ENCODE measurements around the gene CAMK2N2. TPM values are rescaled to one million over a fixed set of nuclear protein-coding genes. Genes with fewer than 3 reads are reported as not detected.

The CAMK2N2 gene
- total RNA-seq, 4 donors from 2014 or later = not detected

DNA sequence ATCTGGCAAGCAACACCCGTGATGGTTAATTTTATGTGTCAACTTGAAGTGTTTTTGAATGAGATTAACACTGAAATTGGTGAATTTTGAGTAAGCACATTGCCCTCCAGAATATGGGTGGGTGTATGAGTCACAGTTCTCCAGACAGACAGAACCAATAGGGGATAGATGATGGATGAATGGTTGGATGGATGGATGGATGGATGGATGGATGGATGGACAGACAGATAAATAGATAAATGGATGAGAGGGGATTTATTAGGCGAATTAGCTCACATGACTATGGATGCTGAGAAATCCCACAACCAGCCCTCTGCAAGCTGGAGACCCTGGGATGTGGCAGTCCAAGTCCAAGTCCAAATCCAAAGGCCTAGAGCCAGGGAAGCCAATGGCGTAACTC, 37.4 kb downstream of the CAMK2N2 start:
- intact Hi-C loops (cut with DNase I) = no loop called here
- WGBS, 2 donors = 75 to 81% methylated on average over 3 of the region's 3 CpGs
- H3K27me3 ChIP-seq = peaks cover 0 to 69% (median 2%) of the 10 kb centered on the region in 4 donors
- H3K4me3 ChIP-seq = no peak overlapping the region
- H3K4me1 ChIP-seq = peaks cover 0 to 4% (median 2%) of the 10 kb centered on the region in 3 donors
- H3K36me3 ChIP-seq = no peaks in the 10 kb centered on the region
- no peak overlapping the region for H3K27ac ChIP-seq
- no peak for DNase-seq
- H3K9me3 ChIP-seq = no peaks in the 10 kb centered on the region
- no peak for TF ChIP-seq POLR2A (IDR thresholded peaks at IDR 0.05)
- TF ChIP-seq, protein P1, sequence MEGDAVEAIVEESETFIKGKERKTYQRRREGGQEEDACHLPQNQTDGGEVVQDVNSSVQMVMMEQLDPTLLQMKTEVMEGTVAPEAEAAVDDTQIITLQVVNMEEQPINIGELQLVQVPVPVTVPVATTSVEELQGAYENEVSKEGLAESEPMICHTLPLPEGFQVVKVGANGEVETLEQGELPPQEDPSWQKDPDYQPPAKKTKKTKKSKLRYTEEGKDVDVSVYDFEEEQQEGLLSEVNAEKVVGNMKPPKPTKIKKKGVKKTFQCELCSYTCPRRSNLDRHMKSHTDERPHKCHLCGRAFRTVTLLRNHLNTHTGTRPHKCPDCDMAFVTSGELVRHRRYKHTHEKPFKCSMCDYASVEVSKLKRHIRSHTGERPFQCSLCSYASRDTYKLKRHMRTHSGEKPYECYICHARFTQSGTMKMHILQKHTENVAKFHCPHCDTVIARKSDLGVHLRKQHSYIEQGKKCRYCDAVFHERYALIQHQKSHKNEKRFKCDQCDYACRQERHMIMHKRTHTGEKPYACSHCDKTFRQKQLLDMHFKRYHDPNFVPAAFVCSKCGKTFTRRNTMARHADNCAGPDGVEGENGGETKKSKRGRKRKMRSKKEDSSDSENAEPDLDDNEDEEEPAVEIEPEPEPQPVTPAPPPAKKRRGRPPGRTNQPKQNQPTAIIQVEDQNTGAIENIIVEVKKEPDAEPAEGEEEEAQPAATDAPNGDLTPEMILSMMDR (IDR thresholded peaks at IDR 0.05) = no peak

DNA sequence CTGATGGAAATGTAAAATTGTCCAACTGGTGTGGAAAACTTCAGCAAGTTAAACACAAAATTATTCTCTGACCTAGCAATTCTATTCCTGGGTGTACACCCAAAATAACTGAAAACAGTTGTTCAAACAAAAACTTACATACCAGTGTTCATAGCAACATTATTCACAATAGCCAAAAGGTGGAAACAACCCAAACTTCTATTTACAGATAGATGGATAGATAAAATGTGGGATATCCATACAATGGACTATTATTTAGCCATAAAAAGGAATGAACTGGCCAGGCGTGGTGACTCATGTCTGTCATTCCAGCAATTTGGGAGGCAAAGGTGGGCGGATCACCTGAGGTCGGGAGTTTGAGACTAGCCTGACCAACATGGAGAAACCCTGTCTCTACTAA, 38.8 kb downstream of the CAMK2N2 start:
- DNase-seq = no peak
- TF ChIP-seq, protein P1 (IDR thresholded peaks at IDR 0.05) = no peak
- no peak for TF ChIP-seq POLR2A (IDR thresholded peaks at IDR 0.05)
- H3K9me3 ChIP-seq = no peaks in the 10 kb centered on the region
- no peak overlapping the region for H3K27ac ChIP-seq
- no peaks in the 10 kb centered on the region for H3K4me1 ChIP-seq
- H3K36me3 ChIP-seq = no peaks in the 10 kb centered on the region
- intact Hi-C loops (cut with DNase I) = no loop called here
- 53 to 73% methylated on average over 3 of the region's 3 CpGs for WGBS, 2 donors
- no peak overlapping the region for H3K4me3 ChIP-seq
- peaks cover 0 to 61% (median 0%) of the 10 kb centered on the region in 4 donors for H3K27me3 ChIP-seq

DNA sequence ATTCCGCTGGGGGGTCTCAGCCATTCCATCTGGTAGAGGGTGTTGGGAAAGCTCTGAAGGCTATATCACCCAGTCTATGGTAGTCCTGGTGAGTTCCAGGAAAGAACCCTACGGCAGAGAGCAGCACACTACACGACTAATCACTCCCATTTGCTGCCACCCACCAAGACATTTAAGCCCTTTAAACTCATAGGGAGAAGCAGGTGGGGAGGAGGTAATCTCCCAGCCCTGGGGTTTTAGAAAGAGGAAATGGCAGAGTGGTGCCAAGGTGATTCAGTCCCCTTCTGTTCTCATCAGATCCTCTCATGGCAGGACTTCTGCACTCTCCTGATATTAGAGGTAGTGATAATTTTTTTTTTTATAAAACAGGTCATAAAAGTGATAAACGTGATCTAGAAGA, 42.5 kb downstream of the CAMK2N2 start:
- Histone ChIP-seq H3K27me3 (peaks cover 0 to 32% (median 0%) of the 10 kb centered on the region in 4 donors), H3K9me3 (no peaks in the 10 kb centered on the region), H3K4me3 (no peak overlapping the region), H3K36me3 (no peaks in the 10 kb centered on the region), H3K27ac (no peak overlapping the region), H3K4me1 (no peaks in the 10 kb centered on the region)
- TF ChIP-seq POLR2A (IDR thresholded peaks at IDR 0.05) = no peak
- TF ChIP-seq, protein P1 (IDR thresholded peaks at IDR 0.05) = no peak
- DNase-seq = no peak
- intact Hi-C loops (cut with DNase I) = no loop called here
- WGBS, 2 donors = 41 to 63% methylated on average over 2 to 4 of the region's 4 CpGs

DNA sequence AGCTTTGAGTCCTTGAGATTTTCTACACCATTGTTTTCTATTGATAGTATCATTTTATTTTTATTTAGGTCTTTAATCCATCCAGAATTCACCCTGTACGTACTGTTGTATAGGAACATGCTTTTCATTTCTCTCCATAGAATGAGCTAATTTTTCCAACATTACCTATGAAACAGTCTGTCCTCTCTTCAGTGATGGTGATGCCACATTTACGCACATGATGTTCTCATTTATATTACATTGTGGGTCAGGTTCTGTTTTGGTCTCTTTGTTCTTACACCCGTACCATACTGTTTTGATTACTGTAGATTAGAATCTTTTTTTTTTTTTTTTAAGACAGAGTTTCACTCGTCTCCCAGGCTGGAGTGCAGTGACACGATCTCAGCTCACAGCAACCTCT, 49.6 kb downstream of the CAMK2N2 start:
- intact Hi-C loops (cut with DNase I) = no loop called here
- WGBS, 2 donors = 70 to 81% methylated on average over 5 of the region's 5 CpGs

DNA sequence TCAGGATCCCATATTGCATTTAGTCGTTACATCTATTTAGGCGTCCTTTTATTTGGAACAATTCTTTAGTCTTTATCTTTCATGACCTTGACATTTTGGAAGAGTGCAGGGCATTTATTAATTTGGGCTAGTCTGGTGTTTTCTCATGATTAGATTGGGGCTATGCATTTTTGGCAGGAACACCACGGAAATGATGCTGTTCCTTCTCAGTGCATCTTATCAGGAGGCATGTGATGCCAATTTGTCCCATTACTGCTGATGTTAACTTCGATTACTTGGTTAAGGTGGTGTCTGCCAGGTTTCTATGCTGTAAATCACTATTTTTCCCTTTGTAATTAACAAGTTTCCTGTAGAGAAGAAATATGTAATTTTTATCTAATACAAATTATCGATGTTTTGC, 50.1 kb downstream of the CAMK2N2 start:
- Histone ChIP-seq H3K4me1 (no peaks in the 10 kb centered on the region), H3K36me3 (no peaks in the 10 kb centered on the region), H3K27ac (no peak overlapping the region), H3K9me3 (no peaks in the 10 kb centered on the region), H3K27me3 (peaks cover 0 to 13% (median 0%) of the 10 kb centered on the region in 4 donors), H3K4me3 (no peak overlapping the region)
- no peak for TF ChIP-seq POLR2A (IDR thresholded peaks at IDR 0.05)
- TF ChIP-seq, protein P1 (IDR thresholded peaks at IDR 0.05) = no peak
- DNase-seq = no peak
- intact Hi-C loops (cut with DNase I) = no loop called here
- 75 to 76% methylated on average over 5 of the region's 5 CpGs for WGBS, 2 donors

More for the DNA sequence above, 49.6 kb downstream of the CAMK2N2 start:
- Histone ChIP-seq H3K36me3 (no peaks in the 10 kb centered on the region), H3K4me1 (no peaks in the 10 kb centered on the region), H3K27me3 (peaks cover 0 to 10% (median 0%) of the 10 kb centered on the region in 4 donors), H3K4me3 (no peak overlapping the region), H3K27ac (no peak overlapping the region), H3K9me3 (no peaks in the 10 kb centered on the region)
- no peak for DNase-seq
- TF ChIP-seq, protein P1 (IDR thresholded peaks at IDR 0.05) = no peak

Small RNA genes lying within 50 kb of the gene (small RNA-seq; reads per million reads assigned to genes)
- 0 reads per million in 4 donors for gene MIR1224

Other genes with a start within 250 kb of the CAMK2N2 start
- gene ABCC5, start 243.7 kb downstream of the CAMK2N2 start, total RNA-seq = 10 to 100 TPM; 34.3 to 50.2 (median 40.4) TPM
- gene HTR3D, start 229.8 kb downstream of the CAMK2N2 start, total RNA-seq = not detected
- not detected for gene HTR3C, start 208.5 kb downstream of the CAMK2N2 start, total RNA-seq
- not detected for gene HTR3E, start 164.5 kb downstream of the CAMK2N2 start, total RNA-seq
- gene EIF2B5, start 126.2 kb downstream of the CAMK2N2 start, total RNA-seq = 10 to 100 TPM; 27.2 to 51.5 (median 42.1) TPM
- gene DVL3, start 106.2 kb downstream of the CAMK2N2 start, total RNA-seq = 10 to 100 TPM; 28.9 to 45.2 (median 34.4) TPM
- gene AP2M1, start 86.7 kb downstream of the CAMK2N2 start, total RNA-seq = 100 to 1,000 TPM; 139 to 212 (median 208) TPM
- gene ABCF3, start 75.4 kb downstream of the CAMK2N2 start, total RNA-seq = 10 to 100 TPM; 31.4 to 63.1 (median 40.5) TPM
- gene VWA5B2, start 32.0 kb downstream of the CAMK2N2 start, total RNA-seq = under 1 TPM in 1 of 4 donors, not detected in 3; 0.22 TPM
- gene ALG3, start 12.6 kb downstream of the CAMK2N2 start, total RNA-seq = 10 to 100 TPM; 45.8 to 63.9 (median 54.6) TPM
- 10 to 100 TPM in 2 of 4 donors, 1 to 10 TPM in 2; 8.1 to 13.4 (median 10.3) TPM for gene EEF1AKMT4, start 11.9 kb downstream of the CAMK2N2 start, total RNA-seq
- gene ECE2, start 14.5 kb upstream of the CAMK2N2 start, total RNA-seq = not detected
- 100 to 1,000 TPM; 209 to 362 (median 235) TPM for gene PSMD2, start 37.7 kb upstream of the CAMK2N2 start, total RNA-seq
- gene EIF4G1, start 53.1 kb upstream of the CAMK2N2 start, total RNA-seq = 100 to 1,000 TPM; 272 to 462 (median 352) TPM
- 10 to 100 TPM in 2 of 4 donors, 1 to 10 TPM in 2; 7.4 to 20.2 (median 10.4) TPM for gene FAM131A, start 76.0 kb upstream of the CAMK2N2 start, total RNA-seq
- 1 to 10 TPM; 2.1 to 4.2 (median 3.0) TPM for gene CLCN2, start 100.1 kb upstream of the CAMK2N2 start, total RNA-seq
- 10 to 100 TPM; 49.5 to 98.5 (median 64.9) TPM for gene POLR2H, start 100.2 kb upstream of the CAMK2N2 start, total RNA-seq
- gene THPO, start 116.7 kb upstream of the CAMK2N2 start, total RNA-seq = under 1 TPM in 1 of 4 donors, not detected in 3; 0.57 TPM
- 10 to 100 TPM in 1 of 4 donors, 1 to 10 TPM in 1, under 1 TPM in 2; 0.11 to 10.7 (median 2.8) TPM for gene CHRD, start 118.5 kb upstream of the CAMK2N2 start, total RNA-seq